ENCODE data around the gene KIF1B.
"Not testable (repeated sequence)": the region's sequence is repeated elsewhere in the genome, so short reads cannot be mapped to it uniquely, and the experiment has no call there.

The KIF1B gene

GRCh38 chr1:10407201-10407600 lies 196.8 kb downstream of the KIF1B start:
- Histone ChIP-seq H4K91ac (ENCODE audit: low read depth, low read length, poor library complexity) (no peak overlapping the region), H3K4me3 (ENCODE audit: low read length in 2 of 2) (no peak overlapping the region), H3K4me2 (ENCODE audit: insufficient read depth, low read length, poor library complexity, severe bottlenecking) (no peak overlapping the region), H3K36me3 (replicated peaks in 1 of 2; ENCODE audit: control insufficient read depth in 2 of 2, insufficient read depth in 2 of 2, low read length in 2 of 2) (peaks cover 71 to 99% of the 10 kb centered on the region in 2 donors), H3K14ac (ENCODE audit: low read length) (no peak overlapping the region), H3K79me1 (ENCODE audit: low read depth, low read length) (peaks cover 2% of the 10 kb centered on the region), H4K8ac (ENCODE audit: low read depth, low read length) (no peak overlapping the region), H3K9me3 (replicated peaks in 1 of 2; ENCODE audit: control insufficient read depth in 2 of 2, insufficient read depth in 1 of 2, low read depth in 1 of 2, low read length in 2 of 2) (no peaks in the 10 kb centered on the region), H2BK5ac (ENCODE audit: low read length) (no peak overlapping the region), H3K23ac (ENCODE audit: low read depth, low read length, poor library complexity) (no peak overlapping the region), H3K27me3 (ENCODE audit: control insufficient read depth in 3 of 3, insufficient read depth in 3 of 3, low read depth in 1 of 3, low read length in 3 of 3) (no peaks in the 10 kb centered on the region), H3K4ac (ENCODE audit: low read length) (no peak overlapping the region), H3K18ac (ENCODE audit: low read length) (no peak overlapping the region), H2AK5ac (ENCODE audit: low read depth, low read length) (no peak overlapping the region), H3K4me1 (ENCODE audit: control insufficient read depth in 2 of 2, insufficient read depth in 1 of 2, low read depth in 1 of 2, low read length in 2 of 2) (no peaks in the 10 kb centered on the region), H2BK12ac (ENCODE audit: low read length) (no peak overlapping the region), H2BK15ac (ENCODE audit: low read length) (no peak overlapping the region), H2BK120ac (ENCODE audit: low read depth, low read length) (no peak overlapping the region), H3K9ac (ENCODE audit: low read depth, low read length, poor library complexity) (no peak overlapping the region), H3K27ac (replicated peaks; ENCODE audit: low read length) (no peak overlapping the region), H2AFZ (ENCODE audit: low read length) (no peak overlapping the region)
- WGBS, 2 donors (ENCODE audit: extremely low coverage in 2 of 2, insufficient read length in 2 of 2, insufficient replicate concordance in 1 of 2): no CpG with 5 or more reads among the region's 2 CpGs
- no peak for DNase-seq (ENCODE audit: low spot score)

GRCh38 chr1:10415211-10415930 lies 205.0 kb downstream of the KIF1B start:
- Histone ChIP-seq H3K9ac (ENCODE audit: low read depth, low read length, poor library complexity) (no peak overlapping the region), H3K18ac (ENCODE audit: low read length) (no peak overlapping the region), H2BK5ac (ENCODE audit: low read length) (no peak overlapping the region), H3K27ac (replicated peaks; ENCODE audit: low read length) (no peak overlapping the region), H3K4ac (ENCODE audit: low read length) (no peak overlapping the region), H3K27me3 (ENCODE audit: control insufficient read depth in 3 of 3, insufficient read depth in 3 of 3, low read depth in 1 of 3, low read length in 3 of 3) (no peaks in the 10 kb centered on the region), H2BK12ac (ENCODE audit: low read length) (no peak overlapping the region), H3K4me1 (ENCODE audit: control insufficient read depth in 2 of 2, insufficient read depth in 1 of 2, low read depth in 1 of 2, low read length in 2 of 2) (no peaks in the 10 kb centered on the region), H2BK15ac (ENCODE audit: low read length) (no peak overlapping the region), H2AFZ (ENCODE audit: low read length) (no peak overlapping the region), H2BK120ac (ENCODE audit: low read depth, low read length) (no peak overlapping the region), H3K23ac (ENCODE audit: low read depth, low read length, poor library complexity) (no peak overlapping the region), H3K79me1 (ENCODE audit: low read depth, low read length) (peaks cover under 1% of the 10 kb centered on the region), H4K91ac (ENCODE audit: low read depth, low read length, poor library complexity) (no peak overlapping the region), H4K8ac (ENCODE audit: low read depth, low read length) (no peak overlapping the region), H3K14ac (ENCODE audit: low read length) (no peak overlapping the region), H3K9me3 (replicated peaks in 1 of 2; ENCODE audit: control insufficient read depth in 2 of 2, insufficient read depth in 1 of 2, low read depth in 1 of 2, low read length in 2 of 2) (no peaks in the 10 kb centered on the region), H3K4me3 (ENCODE audit: low read length in 2 of 2) (no peak overlapping the region), H3K4me2 (ENCODE audit: insufficient read depth, low read length, poor library complexity, severe bottlenecking) (no peak overlapping the region), H2AK5ac (ENCODE audit: low read depth, low read length) (no peak overlapping the region), H3K36me3 (replicated peaks in 1 of 2; ENCODE audit: control insufficient read depth in 2 of 2, insufficient read depth in 2 of 2, low read length in 2 of 2) (peaks cover 59 to 98% of the 10 kb centered on the region in 2 donors)
- DNase-seq (ENCODE audit: low spot score): no peak
- WGBS, 2 donors (ENCODE audit: extremely low coverage in 2 of 2, insufficient read length in 2 of 2, insufficient replicate concordance in 1 of 2): no CpG with 5 or more reads among the region's 6 CpGs

GRCh38 chr1:10415967-10416366 lies 205.6 kb downstream of the KIF1B start:
- H3K79me1 ChIP-seq (ENCODE audit: low read depth, low read length); H3K4me2 ChIP-seq (ENCODE audit: insufficient read depth, low read length, poor library complexity, severe bottlenecking); H4K8ac ChIP-seq (ENCODE audit: low read depth, low read length); H3K27ac ChIP-seq (replicated peaks; ENCODE audit: low read length); H2BK120ac ChIP-seq (ENCODE audit: low read depth, low read length); H3K9me3 ChIP-seq (replicated peaks in 1 of 2; ENCODE audit: control insufficient read depth in 2 of 2, insufficient read depth in 1 of 2, low read depth in 1 of 2, low read length in 2 of 2); H2AFZ ChIP-seq (ENCODE audit: low read length); H2AK5ac ChIP-seq (ENCODE audit: low read depth, low read length); DNase-seq (ENCODE audit: low spot score); H3K27me3 ChIP-seq (ENCODE audit: control insufficient read depth in 3 of 3, insufficient read depth in 3 of 3, low read depth in 1 of 3, low read length in 3 of 3); H2BK5ac ChIP-seq (ENCODE audit: low read length); H3K4me1 ChIP-seq (ENCODE audit: control insufficient read depth in 2 of 2, insufficient read depth in 1 of 2, low read depth in 1 of 2, low read length in 2 of 2); H2BK12ac ChIP-seq (ENCODE audit: low read length); H3K9ac ChIP-seq (ENCODE audit: low read depth, low read length, poor library complexity); H3K4ac ChIP-seq (ENCODE audit: low read length); H3K18ac ChIP-seq (ENCODE audit: low read length); H3K4me3 ChIP-seq (ENCODE audit: low read length in 2 of 2); H4K91ac ChIP-seq (ENCODE audit: low read depth, low read length, poor library complexity); H3K23ac ChIP-seq (ENCODE audit: low read depth, low read length, poor library complexity); H3K14ac ChIP-seq (ENCODE audit: low read length); H2BK15ac ChIP-seq (ENCODE audit: low read length): not testable (repeated sequence)
- WGBS, 2 donors (ENCODE audit: extremely low coverage in 2 of 2, insufficient read length in 2 of 2, insufficient replicate concordance in 1 of 2): no CpG with 5 or more reads among the region's 1 CpG
- peaks cover 59 to 97% of the 10 kb centered on the region in 2 donors for H3K36me3 ChIP-seq (replicated peaks in 1 of 2; ENCODE audit: control insufficient read depth in 2 of 2, insufficient read depth in 2 of 2, low read length in 2 of 2)

DNA sequence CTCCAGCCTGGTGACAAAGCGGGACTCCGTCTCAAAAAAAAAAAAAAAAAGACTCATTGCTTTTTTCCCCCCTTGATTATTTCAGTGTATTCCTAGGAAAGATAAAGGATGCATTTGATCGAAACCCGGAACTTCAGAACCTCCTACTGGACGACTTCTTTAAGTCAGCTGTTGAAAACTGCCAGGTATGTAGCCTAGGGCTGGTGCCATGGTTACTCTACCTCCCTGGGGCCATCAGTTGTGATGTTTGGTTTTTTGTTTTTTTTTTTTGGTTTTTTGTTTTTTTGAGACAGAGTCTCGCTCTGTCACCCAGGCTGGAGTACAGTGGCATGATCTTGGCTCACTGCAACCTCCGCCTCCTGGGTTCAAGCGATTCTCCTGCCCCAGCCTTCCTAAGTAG lies 208.4 kb downstream of the KIF1B start:
- no CpG with 5 or more reads among the region's 8 CpGs for WGBS, 2 donors (ENCODE audit: extremely low coverage in 2 of 2, insufficient read length in 2 of 2, insufficient replicate concordance in 1 of 2)

More for the DNA sequence above, 208.4 kb downstream of the KIF1B start:
- not testable (repeated sequence) for H3K23ac ChIP-seq (ENCODE audit: low read depth, low read length, poor library complexity); H4K8ac ChIP-seq (ENCODE audit: low read depth, low read length); H3K18ac ChIP-seq (ENCODE audit: low read length); H2AFZ ChIP-seq (ENCODE audit: low read length); H3K14ac ChIP-seq (ENCODE audit: low read length); H3K4me2 ChIP-seq (ENCODE audit: insufficient read depth, low read length, poor library complexity, severe bottlenecking); H2BK12ac ChIP-seq (ENCODE audit: low read length); H2AK5ac ChIP-seq (ENCODE audit: low read depth, low read length); H3K27me3 ChIP-seq (ENCODE audit: control insufficient read depth in 3 of 3, insufficient read depth in 3 of 3, low read depth in 1 of 3, low read length in 3 of 3); H3K4ac ChIP-seq (ENCODE audit: low read length); H3K4me1 ChIP-seq (ENCODE audit: control insufficient read depth in 2 of 2, insufficient read depth in 1 of 2, low read depth in 1 of 2, low read length in 2 of 2); H2BK120ac ChIP-seq (ENCODE audit: low read depth, low read length); H2BK15ac ChIP-seq (ENCODE audit: low read length); H3K9ac ChIP-seq (ENCODE audit: low read depth, low read length, poor library complexity); H3K79me1 ChIP-seq (ENCODE audit: low read depth, low read length); H3K4me3 ChIP-seq (ENCODE audit: low read length in 2 of 2); H4K91ac ChIP-seq (ENCODE audit: low read depth, low read length, poor library complexity); H3K27ac ChIP-seq (replicated peaks; ENCODE audit: low read length); DNase-seq (ENCODE audit: low spot score); H3K9me3 ChIP-seq (replicated peaks in 1 of 2; ENCODE audit: control insufficient read depth in 2 of 2, insufficient read depth in 1 of 2, low read depth in 1 of 2, low read length in 2 of 2); H2BK5ac ChIP-seq (ENCODE audit: low read length)
- H3K36me3 ChIP-seq (replicated peaks in 1 of 2; ENCODE audit: control insufficient read depth in 2 of 2, insufficient read depth in 2 of 2, low read length in 2 of 2): peaks cover 50 to 93% of the 10 kb centered on the region in 2 donors

All from neuronal stem cell (in vitro differentiated cells).